Stimulated activated CD8-positive, alpha-beta memory T cell treated with anti-CD3 and anti-CD28 coated beads, Interleukin-7, amount 100 ng/mL, for 48 hours (primary cell): ENCODE data around the gene DNAJC15.
"Not testable (repeated sequence)": the region's sequence is repeated elsewhere in the genome, so short reads cannot be mapped to it uniquely, and the experiment has no call there.

Experiments
- DNase-seq, 2 donors: peaks; one replicate each; pipeline ENCODE4 v3.0.0-alpha.2; 2020; ENCODE audit warnings: low read depth in 1 of 2; ENCODE audit errors: extremely low read depth in 1 of 2

The DNAJC15 gene

GRCh38 chr13:43023289-43023963 is at the start of gene DNAJC15:
TSS of gene DNAJC15 (plus strand) at chr13:43023586. CDS start at chr13:43023627, 41 bp downstream.
- peak; percentile 58 to 64 for DNase-seq

- no peak for DNase-seq
Observed at GRCh38 chr13:42976066-42976465, 47.3 kb upstream of the DNAJC15 start.

GRCh38 chr13:42977219-42977659 is 46.1 kb upstream of the DNAJC15 start:
- DNase-seq = no peak

- no peak for DNase-seq
Observed at GRCh38 chr13:42981317-42981716, 42.1 kb upstream of the DNAJC15 start.

- no peak for DNase-seq
Observed at GRCh38 chr13:42981853-42982252, 41.5 kb upstream of the DNAJC15 start.

GRCh38 chr13:42984026-42984425 is 39.4 kb upstream of the DNAJC15 start:
- no peak for DNase-seq

GRCh38 chr13:42984691-42985090 is 38.7 kb upstream of the DNAJC15 start:
- no peak for DNase-seq

GRCh38 chr13:42985312-42986175 is 37.8 kb upstream of the DNAJC15 start:
- no peak for DNase-seq

GRCh38 chr13:42986176-42986574 is 37.2 kb upstream of the DNAJC15 start:
- no peak for DNase-seq

GRCh38 chr13:42990291-42991232 is 32.8 kb upstream of the DNAJC15 start:
- DNase-seq = no peak

- not testable (repeated sequence) for DNase-seq
Observed at GRCh38 chr13:42991233-42991897, 32.0 kb upstream of the DNAJC15 start.

GRCh38 chr13:42991898-42992763 is 31.3 kb upstream of the DNAJC15 start, which contains the start of gene EPSTI1:
TSS of gene EPSTI1 (minus strand) at chr13:42992241. CDS start at chr13:42992165, 76 bp downstream.
- DNase-seq = peak; percentile 41 to 62

- no peak for DNase-seq
Observed at GRCh38 chr13:42992764-42993122, 30.6 kb upstream of the DNAJC15 start.

GRCh38 chr13:42994878-42995277 is 28.5 kb upstream of the DNAJC15 start:
- no peak for DNase-seq

- no peak for DNase-seq
Observed at GRCh38 chr13:42996584-42996983, 26.8 kb upstream of the DNAJC15 start.

- DNase-seq = no peak
Observed at GRCh38 chr13:42997381-42997780, 26.0 kb upstream of the DNAJC15 start.

- no peak for DNase-seq
Observed at GRCh38 chr13:42999491-42999890, 23.9 kb upstream of the DNAJC15 start.

- no peak for DNase-seq
Observed at GRCh38 chr13:43000676-43001075, 22.7 kb upstream of the DNAJC15 start.

GRCh38 chr13:43002021-43002420 is 21.4 kb upstream of the DNAJC15 start:
- DNase-seq = no peak
